Urinary bladder (tissue), 4 donors: ENCODE results near the gene LYSMD3. TPM values are rescaled to one million over a fixed set of nuclear protein-coding genes. Genes with fewer than 3 reads are reported as not detected.

Experiments
- DNase-seq: peaks from one replicate; pipeline ENCODE4 v3.0.0-alpha.2; 2015; ENCODE audit errors: extremely low spot score
- H3K27ac ChIP-seq: one replicate; pipeline ENCODE4 v1.5.1; 2013; ENCODE audit warnings: low read depth, mild to moderate bottlenecking, moderate library complexity
- H3K36me3 ChIP-seq: one replicate; pipeline ENCODE4 v1.6.1; 2013; ENCODE audit warnings: mild to moderate bottlenecking, moderate library complexity; ENCODE audit not compliant: insufficient read depth
- H3K4me1 ChIP-seq: one replicate; pipeline ENCODE4 v1.6.1; 2013; ENCODE audit warnings: mild to moderate bottlenecking, moderate library complexity; ENCODE audit not compliant: insufficient read depth
- H3K4me3 ChIP-seq: one replicate; pipeline ENCODE4 v1.5.1; 2013; ENCODE audit warnings: low read depth, low read length
- WGBS: extraction: QIAGEN DNeasy Blood & Tissue Kit; methylation state at CpG from one replicate; pipeline ENCODE4 v1.1.7; 2013; 5-methylcytosine and 5-hydroxymethylcytosine counted together
- polyA plus RNA-seq: library from polyadenylated mRNA; stranded (reverse); fragments of 200-250 nt; gene quantifications from one replicate; pipeline ENCODE4 v1.2.3, GENCODE V29; 2013
- total RNA-seq: library from RNA; depleted of rRNA; stranded (reverse); fragments of >200 nt; gene quantifications from one replicate; pipeline ENCODE4 v1.2.3, GENCODE V29; 2014
- donor health status: healthy with polysubstance abuse.
- donor health status: healthy.

Gene LYSMD3
- total and polyA plus RNA-seq, 2 donors, result 10.3 to 48.1 TPM

- 43% methylated on average over 3 of the region's 3 CpGs for WGBS
- Histone ChIP-seq H3K36me3 (no peaks in the 10 kb centered on the region), H3K4me1 (no peaks in the 10 kb centered on the region), H3K27ac (no peak overlapping the region), H3K4me3 (no peak overlapping the region)
- DNase-seq, result no peak
Measured at GRCh38 chr5:90484540-90484939, 44.8 kb downstream of the LYSMD3 start.

DNA sequence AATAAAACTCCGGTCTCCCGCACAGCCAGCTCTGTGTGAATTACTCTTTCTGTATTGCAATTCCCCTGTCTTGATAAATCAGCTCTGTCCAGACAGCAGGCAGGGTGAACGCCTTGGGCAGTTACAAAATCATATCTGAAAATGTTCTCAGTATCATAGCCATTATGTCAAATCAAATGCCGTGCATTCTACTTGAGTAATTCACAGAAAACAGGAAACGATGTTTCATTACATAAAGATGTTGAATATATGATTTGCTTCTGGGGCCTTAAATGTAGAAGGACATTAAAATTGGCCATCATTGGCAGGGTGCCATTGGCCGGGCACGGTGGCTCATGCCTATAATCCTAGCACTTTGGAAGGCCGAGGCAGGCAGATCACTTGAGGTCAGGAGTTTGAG is 46.2 kb downstream of the LYSMD3 start:
- Histone ChIP-seq H3K4me1 (no peaks in the 10 kb centered on the region), H3K4me3 (no peak overlapping the region), H3K27ac (no peak overlapping the region), H3K36me3 (no peaks in the 10 kb centered on the region)
- DNase-seq, result no peak
- 85% methylated on average over 8 of the region's 8 CpGs for WGBS

DNA sequence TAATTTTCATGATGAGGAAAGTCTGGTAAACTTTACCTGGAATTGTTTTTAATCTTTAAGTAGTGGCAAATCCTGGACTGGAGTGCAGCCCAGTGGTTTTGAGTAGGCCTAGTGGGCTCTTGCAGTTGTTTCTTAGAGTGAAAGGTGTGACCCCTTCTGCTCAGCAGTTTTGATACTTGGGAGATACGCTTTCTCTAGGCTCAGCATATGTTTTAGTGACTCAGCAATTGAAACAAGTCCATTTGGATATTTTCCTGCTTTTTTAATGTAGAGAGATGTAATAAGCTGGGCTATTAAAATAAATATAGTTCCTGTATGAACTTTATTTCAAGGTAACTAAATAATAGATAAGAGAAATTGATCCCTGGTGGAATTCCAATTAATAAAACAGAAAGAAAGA is 48.7 kb downstream of the LYSMD3 start:
- no peaks in the 10 kb centered on the region for H3K4me1 ChIP-seq
- DNase-seq, result no peak
- H3K4me3 ChIP-seq, result no peak overlapping the region
- 75% methylated on average over 1 of the region's 1 CpG for WGBS
- no peaks in the 10 kb centered on the region for H3K36me3 ChIP-seq
- no peak overlapping the region for H3K27ac ChIP-seq

DNA sequence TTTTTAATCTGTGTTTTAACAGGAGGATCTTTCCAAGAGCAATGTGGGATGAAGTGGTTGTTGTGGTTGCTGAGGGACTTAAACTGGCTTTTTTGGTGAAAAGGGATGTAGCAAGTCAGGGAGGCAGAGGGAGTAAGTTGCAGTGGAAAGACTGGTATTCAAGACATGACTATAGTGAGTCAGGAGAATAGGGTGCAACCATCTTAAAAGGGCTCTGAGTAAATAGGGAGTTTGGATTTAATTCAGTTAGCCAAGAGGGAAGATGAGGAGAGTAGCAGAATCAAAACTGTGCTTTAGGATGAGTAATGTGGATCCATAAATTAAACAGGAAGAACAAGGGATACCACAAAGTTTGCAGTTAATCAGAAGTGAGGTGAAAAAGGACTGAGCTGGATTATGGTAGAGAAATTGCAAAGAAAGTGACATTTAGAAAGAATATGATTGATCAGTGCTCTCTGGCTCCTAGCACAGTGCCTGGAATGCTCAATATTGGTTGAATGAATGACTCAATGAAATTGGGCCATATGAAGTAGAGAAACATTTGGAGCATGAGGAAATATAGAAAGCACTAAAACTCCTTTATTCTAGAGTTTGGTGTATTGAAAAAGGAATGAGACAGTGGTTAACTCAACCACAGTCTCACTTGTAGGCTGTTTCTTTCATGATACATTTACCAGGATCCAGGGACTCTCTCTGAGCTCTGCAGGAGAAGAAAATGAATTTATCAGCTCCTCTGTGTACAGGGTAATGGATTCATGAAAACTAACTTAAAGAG is 49.6 kb downstream of the LYSMD3 start:
- Histone ChIP-seq H3K4me1 (no peaks in the 10 kb centered on the region), H3K4me3 (no peak overlapping the region), H3K36me3 (no peaks in the 10 kb centered on the region), H3K27ac (no peak overlapping the region)
- DNase-seq, result no peak

DNA sequence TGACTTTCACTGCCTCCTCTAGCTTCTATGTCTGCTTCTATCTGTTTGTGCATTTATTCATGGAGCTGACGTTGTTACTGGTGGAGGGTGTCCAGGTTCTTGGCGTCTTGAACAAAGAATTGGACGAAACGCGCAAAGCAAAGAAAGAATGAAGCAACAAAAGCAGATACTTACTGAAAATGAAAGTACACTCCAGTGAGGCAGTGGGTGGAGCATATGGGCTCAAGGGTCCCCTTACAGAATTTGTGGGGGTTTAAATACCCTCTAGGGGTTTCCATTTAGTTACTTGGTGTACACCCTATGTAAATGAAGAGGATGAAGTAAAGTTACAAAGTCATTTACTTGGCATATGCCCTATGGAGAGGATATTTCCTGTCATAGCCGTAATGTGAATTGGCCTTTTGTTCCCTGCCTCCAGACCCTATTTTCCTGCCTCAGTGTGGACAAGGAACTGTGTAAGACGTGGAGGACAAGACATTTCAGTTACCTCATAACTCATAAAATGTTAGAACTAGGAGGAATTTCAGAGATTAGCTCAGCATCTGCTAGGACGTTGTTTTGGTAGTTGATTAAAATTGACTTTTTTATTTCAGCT is 51.7 kb downstream of the LYSMD3 start:
- H3K4me3 ChIP-seq, result no peak overlapping the region
- DNase-seq, result no peak
- no peak overlapping the region for H3K27ac ChIP-seq
- no peaks in the 10 kb centered on the region for H3K36me3 ChIP-seq
- H3K4me1 ChIP-seq, result no peaks in the 10 kb centered on the region
- 74% methylated on average over 8 of the region's 8 CpGs for WGBS

DNA sequence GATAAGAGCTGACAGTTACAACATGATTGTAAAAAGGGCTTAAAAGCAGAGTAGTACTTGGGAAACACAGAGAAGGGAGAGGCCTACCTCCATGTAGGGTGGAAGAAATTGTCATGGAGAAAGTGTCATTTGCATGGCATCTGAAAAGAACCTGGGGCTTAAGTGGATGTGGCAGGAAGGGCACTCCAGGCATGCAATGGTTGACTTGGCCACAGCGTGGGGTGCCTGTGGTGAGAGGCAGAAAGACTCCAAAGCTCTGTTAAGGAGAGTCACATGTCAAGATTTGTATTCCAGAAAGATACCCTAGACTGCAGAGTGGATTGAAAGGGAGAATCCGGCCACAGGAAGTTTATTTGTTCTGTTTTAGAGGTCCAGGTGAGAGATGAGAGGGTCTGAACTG is 52.3 kb downstream of the LYSMD3 start:
- Histone ChIP-seq H3K4me1 (no peaks in the 10 kb centered on the region), H3K36me3 (no peaks in the 10 kb centered on the region), H3K4me3 (no peak overlapping the region), H3K27ac (no peak overlapping the region)
- DNase-seq, result no peak
- 50% methylated on average over 2 of the region's 2 CpGs for WGBS

DNA sequence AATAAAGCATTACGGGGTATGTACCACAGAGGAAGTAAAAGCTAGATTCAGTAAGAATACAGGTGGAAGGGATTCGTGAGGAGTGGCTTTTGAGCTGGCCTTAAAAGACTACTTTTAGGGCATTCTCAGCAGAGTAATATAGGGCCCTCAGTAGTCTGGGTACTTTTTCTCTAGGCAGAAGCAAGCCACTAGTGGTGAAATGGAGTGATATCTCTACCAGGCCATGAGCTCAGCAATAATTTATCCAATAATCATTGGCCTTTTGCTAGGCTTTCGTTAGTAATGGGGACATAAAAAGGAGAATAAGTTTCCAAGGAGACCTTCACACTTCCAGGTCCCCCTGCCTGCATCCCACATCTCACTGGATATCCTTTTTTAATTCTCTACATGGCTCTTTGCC is 53.0 kb downstream of the LYSMD3 start:
- Histone ChIP-seq H3K4me1 (peaks cover 2% of the 10 kb centered on the region), H3K36me3 (no peaks in the 10 kb centered on the region), H3K4me3 (no peak overlapping the region), H3K27ac (no peak overlapping the region)
- no peak for DNase-seq
- WGBS, result 82% methylated on average over 3 of the region's 3 CpGs

DNA sequence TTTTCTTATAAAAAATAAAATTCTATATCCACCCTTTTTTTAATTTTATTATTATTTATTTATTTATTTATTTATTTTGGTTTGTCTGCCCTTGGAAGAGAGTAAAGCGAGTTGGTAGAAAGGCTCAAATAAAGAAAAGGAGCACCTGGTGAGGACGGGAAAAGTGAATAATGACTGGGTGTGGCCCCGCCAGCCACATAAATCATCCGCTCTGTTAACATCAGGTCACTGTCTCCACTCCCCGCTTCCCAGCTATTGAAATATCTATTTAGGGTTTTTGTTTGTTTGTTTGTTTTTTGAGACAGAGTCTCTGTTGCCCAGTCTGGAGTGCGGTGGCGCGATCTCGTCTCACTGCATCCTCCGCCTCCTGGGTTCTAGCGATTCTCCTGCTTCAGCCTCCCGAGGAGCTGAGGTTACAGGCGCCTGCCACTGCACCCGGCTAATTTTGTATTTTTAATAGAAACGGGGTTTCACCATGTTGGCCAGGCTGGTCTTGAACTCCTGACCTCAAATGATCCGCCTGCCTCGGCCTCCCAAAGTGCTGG is 53.9 kb downstream of the LYSMD3 start:
- no peak overlapping the region for H3K4me3 ChIP-seq
- H3K4me1 ChIP-seq, result peaks cover 2% of the 10 kb centered on the region
- 54% methylated on average over 17 of the region's 17 CpGs for WGBS
- no peak overlapping the region for H3K27ac ChIP-seq
- H3K36me3 ChIP-seq, result no peaks in the 10 kb centered on the region
- DNase-seq, result no peak

GRCh38 chr5:90474235-90475107 is 54.9 kb downstream of the LYSMD3 start, which contains the start of the genes MBLAC2 and POLR3G:
MBLAC2 (minus strand) TSS chr5:90474771; CDS start chr5:90474292, 479 bp downstream.
POLR3G (plus strand) TSS chr5:90474864; CDS start chr5:90485568, 10,704 bp downstream.
- peak; percentile 71 for DNase-seq
- H3K36me3 ChIP-seq, result no peaks in the 10 kb centered on the region
- peak within 1 kb of the TSS; percentile 3 for H3K27ac ChIP-seq
- H3K4me1 ChIP-seq, result peaks cover 2% of the 10 kb centered on the region
- peak within 1 kb of the TSS; percentile 82 for H3K4me3 ChIP-seq
- under 1% methylated on average over 73 of the region's 73 CpGs for WGBS

DNA sequence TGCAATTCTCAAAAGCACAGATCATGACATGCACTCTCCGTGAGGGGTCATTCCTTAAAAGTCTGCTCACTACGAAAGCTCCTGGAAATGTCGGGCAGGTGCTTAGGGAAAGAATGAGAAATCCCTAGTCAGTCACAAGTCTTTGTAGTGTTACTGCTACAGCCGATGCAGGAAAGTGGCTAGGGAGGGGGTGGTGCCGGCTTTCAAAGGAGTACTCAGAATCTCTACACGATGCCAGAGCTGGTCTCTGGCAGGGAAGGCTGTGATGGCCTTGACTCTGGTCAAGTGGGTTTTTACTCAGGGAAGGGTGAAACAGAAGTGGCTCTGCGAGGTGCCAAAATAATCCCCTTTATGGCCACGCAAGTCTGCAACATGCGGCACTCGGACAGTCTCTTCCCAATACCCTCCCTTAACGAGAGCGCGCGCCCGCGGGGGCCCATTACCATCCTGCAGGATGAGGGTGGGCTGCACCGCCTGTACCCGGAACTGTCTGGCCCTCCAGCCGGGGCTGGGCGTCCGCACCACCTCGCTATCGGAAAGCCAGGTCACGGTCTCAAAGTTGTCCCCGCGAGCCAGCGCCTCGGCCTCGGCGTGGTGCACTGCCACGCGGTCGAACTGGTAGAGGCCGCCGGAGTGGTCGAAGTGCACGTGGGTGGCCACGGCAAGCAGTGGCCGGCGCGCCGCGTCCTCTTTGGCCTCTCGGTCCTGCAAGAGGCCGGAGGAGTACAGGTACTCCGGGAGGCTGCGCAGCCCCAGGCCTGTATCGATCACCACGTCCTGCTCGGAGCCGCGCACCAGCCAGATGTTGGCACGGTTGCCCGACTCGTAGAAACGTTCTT is 55.8 kb downstream of the LYSMD3 start:
- Histone ChIP-seq H3K4me1 (peaks cover 2% of the 10 kb centered on the region), H3K27ac (no peak overlapping the region), H3K4me3 (peak overlapping the region; percentile 82), H3K36me3 (no peaks in the 10 kb centered on the region)
- under 1% methylated on average over 56 of the region's 56 CpGs for WGBS
- no peak for DNase-seq

DNA sequence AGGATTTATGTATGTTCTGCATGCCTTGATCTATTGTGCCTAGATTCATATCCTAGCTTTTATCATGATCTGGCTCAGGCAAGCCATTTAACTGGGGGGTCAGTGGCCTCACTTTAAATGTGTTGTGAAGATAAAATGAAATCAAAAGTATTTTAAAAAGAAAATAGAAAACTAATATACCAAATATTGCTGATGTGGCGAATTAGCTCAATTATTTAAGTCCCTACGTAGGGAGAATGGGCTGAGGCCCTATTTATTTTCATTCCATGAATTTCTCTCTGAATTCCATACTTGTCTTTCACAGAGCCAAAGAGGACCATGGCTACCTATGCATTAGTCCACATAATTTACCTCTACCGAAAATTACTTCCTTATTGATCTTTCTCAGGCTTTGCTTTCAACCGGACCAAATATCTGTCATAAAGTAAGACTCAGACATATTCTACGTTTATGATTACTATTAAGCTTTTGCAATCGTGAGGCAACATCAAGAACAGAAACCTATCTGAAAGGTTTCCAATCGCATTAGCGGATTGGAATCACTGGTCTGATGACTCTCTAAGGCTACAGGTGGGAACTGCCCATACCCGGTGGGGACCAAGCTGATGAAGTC is 56.5 kb downstream of the LYSMD3 start:
- Histone ChIP-seq H3K36me3 (no peaks in the 10 kb centered on the region), H3K27ac (no peak overlapping the region), H3K4me3 (peak overlapping the region; percentile 82), H3K4me1 (peaks cover 2% of the 10 kb centered on the region)
- no peak for DNase-seq
- WGBS, result 56% methylated on average over 9 of the region's 9 CpGs
